K562 (cell line): ENCODE data around the gene TBRG4. TPM values are rescaled to one million over a fixed set of nuclear protein-coding genes. Genes with fewer than 3 reads are reported as not detected.

ENCODE experiments used
- EGR1 ChIP-seq: fragments of 450-650 bp; conservative IDR thresholded peaks from 2 replicates; pipeline ENCODE4 v1.6.1; 2017; ENCODE audit warnings: mild to moderate bottlenecking
- ERF ChIP-seq: fragments of 450-650 bp; formaldehyde crosslinking; IDR thresholded peaks from 2 replicates; pipeline ENCODE4 v1.4.0; 2020; ENCODE audit warnings: mild to moderate bottlenecking, mixed read lengths
- KDM4B ChIP-seq, 2 experiments: fragments of 450-650 bp in 1 of 2; sonication (generic) in 1 of 2; IDR thresholded peaks; 2 replicates each; pipeline ENCODE4 v1.6.1; 2016 to 2017; ENCODE audit warnings: borderline replicate concordance in 2 of 2, antibody characterized with exemption in 1 of 2, low read depth in 1 of 2, mild to moderate bottlenecking in 1 of 2
- NFATC3 ChIP-seq: fragments of 450-650 bp; IDR thresholded peaks from 2 replicates; pipeline ENCODE4 v1.6.1; 2017; ENCODE audit warnings: mild to moderate bottlenecking
- OTX1 ChIP-seq: fragments of 450-650 bp; formaldehyde crosslinking; IDR thresholded peaks from 2 replicates; pipeline ENCODE4 v1.4.0; 2022; ENCODE audit warnings: mild to moderate bottlenecking
- POLR2G ChIP-seq: fragments of 200-400 bp; formaldehyde crosslinking; IDR thresholded peaks from 2 replicates; pipeline ENCODE4 v1.6.1; 2017; ENCODE audit warnings: low read depth, mild to moderate bottlenecking, antibody characterized with exemption, low read length, moderate library complexity
- SAFB2 ChIP-seq: fragments of 200-400 bp; formaldehyde crosslinking; IDR thresholded peaks from 2 replicates; pipeline ENCODE4 v1.6.1; 2018; ENCODE audit warnings: borderline replicate concordance, low read length, low read depth, moderate library complexity; ENCODE audit not compliant: severe bottlenecking
- TEAD4 ChIP-seq, 2 experiments: sonication (generic) in 1 of 2; formaldehyde crosslinking in 1 of 2; IDR thresholded peaks; 2 replicates each; pipeline versions ENCODE4 v1.6.1 to v1.8.0; 2012 to 2022; ENCODE audit warnings: borderline replicate concordance in 1 of 2, inconsistent platforms in 1 of 2, low read length in 1 of 2, mild to moderate bottlenecking in 1 of 2, missing genetic modification reagents in 1 of 2
- THRAP3 ChIP-seq: fragments of 450-650 bp; IDR thresholded peaks from 2 replicates; pipeline ENCODE4 v1.6.1; 2016; ENCODE audit warnings: mild to moderate bottlenecking, inconsistent platforms, borderline replicate concordance
- ZNF232 ChIP-seq: sonication (generic); formaldehyde crosslinking; IDR thresholded peaks from 2 replicates; pipeline ENCODE4 v1.8.0; 2022; ENCODE audit warnings: mild to moderate bottlenecking, missing genetic modification reagents
- polyA plus RNA-seq, 8 experiments: library from polyadenylated mRNA; depleted of rRNA in 4 of 8; stranded (reverse) in 5 of 8; unstranded in 3 of 8; fragments of >200 nt; fragmentation: Nextera tagmentation in 2 of 8; fragmentation: Illumina TruSeq in 1 of 8; extraction: Ambion mirVana in 2 of 8; extraction: Trizol in 1 of 8; gene quantifications; 2 replicates each; pipeline versions ENCODE4 v1.2.1 to v1.2.3, GENCODE V29; 2011 to 2014; ENCODE audit warnings: inconsistent platforms in 1 of 8, missing spikeins in 1 of 8
- total RNA-seq, 7 experiments: library from RNA; depleted of rRNA in 6 of 7; stranded (reverse); fragments of >200 nt in 6 of 7; fragmentation: Illumina TruSeq in 2 of 7; extraction: Trizol in 2 of 7; gene quantifications; 2 replicates each; pipeline versions ENCODE4 v1.2.1 to v1.2.3, GENCODE V29; 2011 to 2021; ENCODE audit warnings: low replicate concordance in 1 of 7
- TF ChIP-seq, protein P1 (sequence below): fragments of 450-650 bp; IDR thresholded peaks from 2 replicates; pipeline ENCODE4 v1.6.1; 2018; ENCODE audit warnings: mild to moderate bottlenecking, low read depth; ENCODE audit not compliant: partially characterized antibody
- TF ChIP-seq, protein P2 (sequence below): fragments of 200-800 bp; sonication (Bioruptor generic); IDR thresholded peaks from 2 replicates; pipeline ENCODE4 v1.6.1; 2016; ENCODE audit warnings: missing genetic modification characterization, missing compliant biosample characterization
- TF ChIP-seq, protein P3 (sequence below): sonication (generic); formaldehyde crosslinking; IDR thresholded peaks from 2 replicates; pipeline ENCODE4 v1.8.0; 2022; ENCODE audit warnings: mild to moderate bottlenecking, low read depth, missing genetic modification reagents
- TF ChIP-seq, protein P4 (sequence below): fragments of 250-450 bp; sonication (Bioruptor Pico); IDR thresholded peaks from 2 replicates; pipeline ENCODE4 v1.4.0; 2020; ENCODE audit warnings: mild to moderate bottlenecking, moderate library complexity

Gene TBRG4
- total and polyA plus RNA-seq, 9 of the 15 experiments (the other 6 are each of a cell fraction or from before 2014, with no cell fraction given): 11.2 to 322 (median 216) TPM

DNA sequence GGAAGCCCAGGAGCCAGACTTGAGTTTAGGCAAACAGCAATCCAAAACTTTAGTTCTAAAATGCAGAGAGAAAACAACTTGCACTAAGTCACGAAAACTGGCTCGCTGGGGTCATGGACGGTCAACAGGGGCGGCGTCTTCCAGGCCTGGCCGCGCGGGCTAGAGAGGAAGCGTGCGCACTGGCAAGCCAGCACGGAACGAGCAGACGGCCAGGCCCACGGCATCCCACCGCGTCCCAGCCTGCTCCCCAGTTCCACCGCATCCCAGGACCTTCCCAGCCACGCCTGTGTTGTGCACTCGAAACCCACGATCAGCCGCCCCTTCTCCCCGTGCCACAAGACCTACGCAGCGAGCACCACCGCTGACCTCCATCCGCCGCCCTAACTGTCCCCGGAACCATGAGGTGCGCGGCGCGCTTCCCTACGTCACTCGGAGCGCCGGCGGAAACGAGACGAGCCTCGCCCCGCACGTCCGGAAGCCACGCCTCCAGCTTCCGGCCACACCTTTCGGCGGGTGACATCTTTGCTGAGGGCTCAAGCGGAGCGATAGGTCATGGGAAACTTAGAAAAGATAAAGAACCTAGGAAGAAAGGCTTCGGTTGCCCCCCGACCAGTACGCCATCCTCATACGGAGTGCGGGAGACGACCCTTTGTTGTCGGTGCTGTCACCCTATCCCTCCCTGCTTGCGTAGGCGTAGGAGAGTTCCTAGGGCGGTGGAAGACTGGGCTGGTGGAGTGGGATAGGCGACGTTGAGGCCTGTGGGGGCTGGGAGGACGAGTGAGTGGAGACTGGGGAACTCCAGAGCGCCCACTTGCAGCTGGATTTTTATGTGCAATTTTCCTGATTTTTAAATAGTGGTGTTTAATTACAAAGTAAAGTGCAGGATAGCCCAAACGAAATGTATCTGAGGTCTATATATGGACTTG, at the start of gene TBRG4 (continued):
- peak; percentile 99 for TF ChIP-seq POLR2G
- TF ChIP-seq ZNF232 (CRISPR knock-in tag): no peak
- no peak; the same call in 1 of the 2 replicates for TF ChIP-seq TEAD4 (IDR thresholded peaks at IDR 0.05; ENCODE audit: low read length)
- no peak for TF ChIP-seq TEAD4 (CRISPR knock-in tag; IDR thresholded peaks at IDR 0.05; ENCODE audit: borderline replicate concordance)
- TF ChIP-seq, protein P1, sequence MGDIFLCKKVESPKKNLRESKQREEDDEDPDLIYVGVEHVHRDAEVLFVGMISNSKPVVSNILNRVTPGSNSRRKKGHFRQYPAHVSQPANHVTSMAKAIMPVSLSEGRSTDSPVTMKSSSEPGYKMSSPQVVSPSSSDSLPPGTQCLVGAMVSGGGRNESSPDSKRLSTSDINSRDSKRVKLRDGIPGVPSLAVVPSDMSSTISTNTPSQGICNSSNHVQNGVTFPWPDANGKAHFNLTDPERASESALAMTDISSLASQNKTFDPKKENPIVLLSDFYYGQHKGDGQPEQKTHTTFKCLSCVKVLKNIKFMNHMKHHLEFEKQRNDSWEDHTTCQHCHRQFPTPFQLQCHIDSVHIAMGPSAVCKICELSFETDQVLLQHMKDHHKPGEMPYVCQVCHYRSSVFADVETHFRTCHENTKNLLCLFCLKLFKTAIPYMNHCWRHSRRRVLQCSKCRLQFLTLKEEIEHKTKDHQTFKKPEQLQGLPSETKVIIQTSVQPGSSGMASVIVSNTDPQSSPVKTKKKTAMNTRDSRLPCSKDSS: no peak
- TF ChIP-seq EGR1: peak; percentile 96
- TF ChIP-seq, protein P2, sequence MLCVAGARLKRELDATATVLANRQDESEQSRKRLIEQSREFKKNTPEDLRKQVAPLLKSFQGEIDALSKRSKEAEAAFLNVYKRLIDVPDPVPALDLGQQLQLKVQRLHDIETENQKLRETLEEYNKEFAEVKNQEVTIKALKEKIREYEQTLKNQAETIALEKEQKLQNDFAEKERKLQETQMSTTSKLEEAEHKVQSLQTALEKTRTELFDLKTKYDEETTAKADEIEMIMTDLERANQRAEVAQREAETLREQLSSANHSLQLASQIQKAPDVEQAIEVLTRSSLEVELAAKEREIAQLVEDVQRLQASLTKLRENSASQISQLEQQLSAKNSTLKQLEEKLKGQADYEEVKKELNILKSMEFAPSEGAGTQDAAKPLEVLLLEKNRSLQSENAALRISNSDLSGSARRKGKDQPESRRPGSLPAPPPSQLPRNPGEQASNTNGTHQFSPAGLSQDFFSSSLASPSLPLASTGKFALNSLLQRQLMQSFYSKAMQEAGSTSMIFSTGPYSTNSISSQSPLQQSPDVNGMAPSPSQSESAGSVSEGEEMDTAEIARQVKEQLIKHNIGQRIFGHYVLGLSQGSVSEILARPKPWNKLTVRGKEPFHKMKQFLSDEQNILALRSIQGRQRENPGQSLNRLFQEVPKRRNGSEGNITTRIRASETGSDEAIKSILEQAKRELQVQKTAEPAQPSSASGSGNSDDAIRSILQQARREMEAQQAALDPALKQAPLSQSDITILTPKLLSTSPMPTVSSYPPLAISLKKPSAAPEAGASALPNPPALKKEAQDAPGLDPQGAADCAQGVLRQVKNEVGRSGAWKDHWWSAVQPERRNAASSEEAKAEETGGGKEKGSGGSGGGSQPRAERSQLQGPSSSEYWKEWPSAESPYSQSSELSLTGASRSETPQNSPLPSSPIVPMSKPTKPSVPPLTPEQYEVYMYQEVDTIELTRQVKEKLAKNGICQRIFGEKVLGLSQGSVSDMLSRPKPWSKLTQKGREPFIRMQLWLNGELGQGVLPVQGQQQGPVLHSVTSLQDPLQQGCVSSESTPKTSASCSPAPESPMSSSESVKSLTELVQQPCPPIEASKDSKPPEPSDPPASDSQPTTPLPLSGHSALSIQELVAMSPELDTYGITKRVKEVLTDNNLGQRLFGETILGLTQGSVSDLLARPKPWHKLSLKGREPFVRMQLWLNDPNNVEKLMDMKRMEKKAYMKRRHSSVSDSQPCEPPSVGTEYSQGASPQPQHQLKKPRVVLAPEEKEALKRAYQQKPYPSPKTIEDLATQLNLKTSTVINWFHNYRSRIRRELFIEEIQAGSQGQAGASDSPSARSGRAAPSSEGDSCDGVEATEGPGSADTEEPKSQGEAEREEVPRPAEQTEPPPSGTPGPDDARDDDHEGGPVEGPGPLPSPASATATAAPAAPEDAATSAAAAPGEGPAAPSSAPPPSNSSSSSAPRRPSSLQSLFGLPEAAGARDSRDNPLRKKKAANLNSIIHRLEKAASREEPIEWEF (CRISPR knock-in tag): no peak
- TF ChIP-seq SAFB2: no peak
- TF ChIP-seq ERF (CRISPR knock-in tag): no peak
- TF ChIP-seq NFATC3: no peak
- TF ChIP-seq, protein P3, sequence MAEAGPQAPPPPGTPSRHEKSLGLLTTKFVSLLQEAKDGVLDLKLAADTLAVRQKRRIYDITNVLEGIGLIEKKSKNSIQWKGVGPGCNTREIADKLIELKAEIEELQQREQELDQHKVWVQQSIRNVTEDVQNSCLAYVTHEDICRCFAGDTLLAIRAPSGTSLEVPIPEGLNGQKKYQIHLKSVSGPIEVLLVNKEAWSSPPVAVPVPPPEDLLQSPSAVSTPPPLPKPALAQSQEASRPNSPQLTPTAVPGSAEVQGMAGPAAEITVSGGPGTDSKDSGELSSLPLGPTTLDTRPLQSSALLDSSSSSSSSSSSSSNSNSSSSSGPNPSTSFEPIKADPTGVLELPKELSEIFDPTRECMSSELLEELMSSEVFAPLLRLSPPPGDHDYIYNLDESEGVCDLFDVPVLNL (CRISPR knock-in tag): no peak; the same call in 1 of the 2 replicates
- TF ChIP-seq OTX1 (CRISPR knock-in tag): no peak; the same call in none of the 2 replicates
- no peak for TF ChIP-seq THRAP3
- peak in 1 of 2 experiments; percentile 35; a peak in 1 of 4 replicates for TF ChIP-seq KDM4B (IDR thresholded peaks at IDR 0.05; ENCODE audit: borderline replicate concordance in 2 of 2, low read depth in 1 of 2)
- TF ChIP-seq, protein P4, sequence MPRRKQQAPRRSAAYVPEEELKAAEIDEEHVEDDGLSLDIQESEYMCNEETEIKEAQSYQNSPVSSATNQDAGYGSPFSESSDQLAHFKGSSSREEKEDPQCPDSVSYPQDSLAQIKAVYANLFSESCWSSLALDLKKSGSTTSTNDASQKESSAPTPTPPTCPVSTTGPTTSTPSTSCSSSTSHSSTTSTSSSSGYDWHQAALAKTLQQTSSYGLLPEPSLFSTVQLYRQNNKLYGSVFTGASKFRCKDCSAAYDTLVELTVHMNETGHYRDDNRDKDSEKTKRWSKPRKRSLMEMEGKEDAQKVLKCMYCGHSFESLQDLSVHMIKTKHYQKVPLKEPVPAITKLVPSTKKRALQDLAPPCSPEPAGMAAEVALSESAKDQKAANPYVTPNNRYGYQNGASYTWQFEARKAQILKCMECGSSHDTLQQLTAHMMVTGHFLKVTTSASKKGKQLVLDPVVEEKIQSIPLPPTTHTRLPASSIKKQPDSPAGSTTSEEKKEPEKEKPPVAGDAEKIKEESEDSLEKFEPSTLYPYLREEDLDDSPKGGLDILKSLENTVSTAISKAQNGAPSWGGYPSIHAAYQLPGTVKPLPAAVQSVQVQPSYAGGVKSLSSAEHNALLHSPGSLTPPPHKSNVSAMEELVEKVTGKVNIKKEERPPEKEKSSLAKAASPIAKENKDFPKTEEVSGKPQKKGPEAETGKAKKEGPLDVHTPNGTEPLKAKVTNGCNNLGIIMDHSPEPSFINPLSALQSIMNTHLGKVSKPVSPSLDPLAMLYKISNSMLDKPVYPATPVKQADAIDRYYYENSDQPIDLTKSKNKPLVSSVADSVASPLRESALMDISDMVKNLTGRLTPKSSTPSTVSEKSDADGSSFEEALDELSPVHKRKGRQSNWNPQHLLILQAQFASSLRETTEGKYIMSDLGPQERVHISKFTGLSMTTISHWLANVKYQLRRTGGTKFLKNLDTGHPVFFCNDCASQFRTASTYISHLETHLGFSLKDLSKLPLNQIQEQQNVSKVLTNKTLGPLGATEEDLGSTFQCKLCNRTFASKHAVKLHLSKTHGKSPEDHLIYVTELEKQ (CRISPR knock-in tag): no peak
